ENCODE data around the gene KCNE3.
"Not testable (repeated sequence)": the region's sequence is repeated elsewhere in the genome, so short reads cannot be mapped to it uniquely, and the experiment has no call there.

The KCNE3 gene

DNA sequence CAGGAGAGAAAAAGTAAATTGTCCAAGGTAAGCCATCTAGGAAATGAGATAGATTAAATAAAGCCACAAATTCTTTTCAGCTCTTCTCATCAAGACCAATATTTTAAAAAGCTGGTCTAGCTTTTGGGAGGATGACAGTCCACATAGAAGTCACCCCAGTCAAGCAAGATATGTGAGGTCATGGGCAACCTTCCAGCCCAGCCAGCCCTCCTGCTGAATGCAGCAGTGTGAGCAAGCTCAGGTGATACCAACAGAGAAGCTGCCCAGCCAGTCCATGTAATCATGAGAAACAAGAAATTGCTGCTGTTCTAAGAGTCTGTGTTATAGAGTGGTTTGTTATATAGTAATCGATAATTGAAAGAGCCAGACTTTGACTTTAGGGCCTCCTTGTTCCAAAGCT is 28.7 kb downstream of the KCNE3 start:
- DNase-seq, result no peak

DNA sequence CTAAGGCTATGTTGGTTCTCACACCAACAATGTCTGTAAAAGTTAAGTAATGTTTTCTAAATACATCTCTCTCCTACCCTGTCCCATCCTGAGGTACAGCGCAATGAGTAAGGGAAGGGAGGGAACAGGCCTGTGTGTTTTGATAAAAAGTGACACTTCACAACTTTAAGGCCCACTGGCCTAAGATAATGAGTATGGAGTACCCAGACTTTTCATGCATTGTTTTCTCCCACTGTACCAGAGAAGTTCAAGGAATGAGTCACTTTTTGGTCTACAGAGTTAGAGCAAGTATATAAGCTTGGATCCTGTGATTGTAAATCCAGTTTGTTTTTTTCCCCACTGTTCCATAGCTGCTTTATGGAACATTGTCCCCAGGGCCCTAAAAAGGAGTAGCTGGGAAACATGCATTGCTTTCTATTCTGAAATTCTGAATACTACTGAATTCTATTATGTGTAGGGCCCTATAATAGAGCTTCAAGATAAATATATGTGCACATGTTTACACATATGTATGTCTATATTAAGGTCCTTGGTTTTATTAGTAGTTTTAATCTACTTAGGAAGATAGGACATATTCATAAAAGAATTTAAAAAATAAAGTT is 29.8 kb downstream of the KCNE3 start:
- no peak for DNase-seq

DNA sequence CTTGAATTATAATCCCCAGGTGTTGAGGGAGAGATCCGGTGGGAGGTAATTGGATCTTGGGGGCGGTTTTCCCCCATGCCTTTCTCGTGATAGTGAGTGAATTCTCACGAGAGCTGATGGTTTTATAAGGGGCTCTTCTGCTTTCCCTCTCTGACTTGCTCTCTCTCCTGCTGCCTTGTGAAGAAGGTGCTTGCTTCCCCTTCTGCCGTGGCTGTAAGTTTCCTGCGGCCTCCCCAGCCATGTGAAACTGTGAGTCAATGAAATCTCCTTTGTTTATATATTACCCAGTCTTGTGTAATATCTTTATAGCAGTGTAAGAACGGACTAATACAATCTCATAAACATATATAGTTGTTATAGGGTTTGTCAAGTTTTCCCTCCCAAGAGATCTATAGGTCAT is 32.8 kb downstream of the KCNE3 start:
- no peak for DNase-seq

DNA sequence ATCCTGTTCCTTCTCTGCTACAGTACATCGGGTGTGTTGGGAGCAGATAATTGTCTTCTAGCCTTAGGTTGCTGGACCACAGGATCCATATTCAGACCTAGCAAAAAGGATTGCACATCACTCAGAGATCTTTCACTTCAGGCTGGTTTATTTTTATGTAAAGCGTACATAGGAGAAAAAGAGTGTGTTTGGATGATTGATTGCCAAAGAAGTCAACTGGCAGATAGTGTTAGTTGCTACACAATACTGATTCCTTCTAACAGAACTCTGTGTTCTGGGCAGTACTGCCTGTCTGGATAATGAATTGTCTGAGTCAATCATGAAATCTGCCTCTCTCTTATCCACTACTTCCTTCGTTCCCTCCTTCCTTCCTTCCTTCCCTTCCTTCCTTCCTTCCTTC is 38.1 kb downstream of the KCNE3 start:
- DNase-seq, result no peak

DNA sequence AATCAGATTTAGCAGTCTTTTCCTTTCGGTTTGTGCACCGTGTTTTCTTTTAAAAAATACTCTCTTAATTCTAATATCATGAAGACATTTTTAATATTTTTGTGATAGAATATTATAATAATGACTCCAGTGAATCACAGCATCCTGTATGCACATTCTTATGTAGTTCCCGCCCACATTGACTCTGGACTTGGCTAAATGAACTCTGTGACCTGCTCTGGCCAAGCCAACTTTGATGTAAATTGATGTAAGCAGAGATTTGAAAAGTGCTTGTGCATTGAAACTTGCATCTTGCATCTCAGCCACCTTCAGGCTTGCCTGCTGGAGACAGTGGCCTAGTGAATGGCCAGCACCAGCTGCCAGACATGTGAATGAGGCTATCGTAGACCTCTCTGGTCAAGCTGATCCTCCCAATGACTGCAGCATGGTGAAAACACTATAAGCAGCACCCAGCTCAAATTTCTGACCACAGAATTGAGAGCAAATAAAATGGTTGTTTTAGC is 39.9 kb downstream of the KCNE3 start:
- no peak for DNase-seq

DNA sequence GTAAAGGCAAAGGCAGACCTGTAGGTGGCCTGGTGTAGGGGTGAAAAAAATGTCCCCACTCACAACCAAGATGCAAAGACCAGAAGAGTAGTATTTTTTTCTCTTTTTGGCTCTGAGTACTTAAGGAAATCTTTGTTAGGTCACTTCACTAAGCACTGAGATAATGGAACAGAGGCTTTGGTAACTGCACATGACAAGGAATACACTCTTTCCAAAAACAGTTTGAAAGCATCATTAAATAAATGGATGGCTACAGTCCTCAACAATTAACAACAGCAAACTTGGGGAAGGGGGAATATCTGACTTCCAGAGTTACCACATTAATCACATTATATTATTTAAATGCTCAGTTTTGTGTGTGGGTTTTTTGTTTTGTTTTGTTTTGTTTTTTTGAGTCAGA is 42.2 kb downstream of the KCNE3 start:
- DNase-seq, result no peak

DNA sequence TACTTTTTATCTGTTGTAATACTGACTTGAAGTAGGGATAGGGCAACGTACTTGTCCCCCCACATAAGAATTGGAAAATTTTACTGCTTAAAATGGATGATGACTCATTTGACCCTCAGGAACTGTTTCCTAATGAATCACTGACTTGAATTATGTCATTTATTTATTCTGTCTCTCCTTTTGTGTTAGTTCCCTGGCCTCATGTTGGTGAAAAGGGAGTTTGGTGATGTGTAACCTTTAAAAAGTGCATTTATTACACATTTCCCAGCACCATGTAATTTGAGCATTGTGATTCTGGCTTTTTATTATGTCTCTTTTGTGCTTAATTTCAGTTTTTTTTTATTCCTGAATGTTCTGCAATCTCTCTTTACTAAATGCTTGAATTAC is 48.8 kb downstream of the KCNE3 start:
- DNase-seq, result peak; percentile 95

DNA sequence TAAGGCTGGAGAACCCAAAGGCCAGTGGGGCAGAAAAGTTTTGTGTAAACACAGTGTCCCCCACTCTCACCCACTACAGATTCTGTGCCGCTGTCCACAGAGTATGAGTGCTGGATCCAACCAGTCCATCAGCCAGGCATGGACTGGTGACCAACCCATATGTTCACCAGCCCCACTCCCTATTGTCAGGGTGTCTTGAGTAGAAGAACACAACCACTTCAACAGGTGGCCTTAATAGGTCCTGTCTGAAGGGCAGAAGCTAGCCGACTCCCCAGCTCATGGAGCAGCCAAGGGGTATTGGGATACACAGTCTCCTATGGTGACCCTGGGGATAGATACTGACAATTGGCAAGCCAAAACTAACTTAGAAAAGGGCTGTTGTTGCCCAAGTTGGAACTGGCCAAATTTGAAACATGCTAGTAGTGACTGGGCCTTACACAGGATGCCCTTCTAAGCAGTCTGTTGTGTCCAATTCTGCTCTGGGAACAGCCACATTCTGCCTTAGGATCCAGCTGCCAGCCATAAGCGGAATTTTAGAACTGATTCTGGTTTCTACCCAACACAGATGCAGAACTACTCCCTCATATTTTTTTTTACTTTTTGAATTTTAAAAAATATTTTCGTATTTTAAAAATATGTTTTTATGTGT is 49.4 kb downstream of the KCNE3 start:
- peak; percentile 85 for DNase-seq

DNA sequence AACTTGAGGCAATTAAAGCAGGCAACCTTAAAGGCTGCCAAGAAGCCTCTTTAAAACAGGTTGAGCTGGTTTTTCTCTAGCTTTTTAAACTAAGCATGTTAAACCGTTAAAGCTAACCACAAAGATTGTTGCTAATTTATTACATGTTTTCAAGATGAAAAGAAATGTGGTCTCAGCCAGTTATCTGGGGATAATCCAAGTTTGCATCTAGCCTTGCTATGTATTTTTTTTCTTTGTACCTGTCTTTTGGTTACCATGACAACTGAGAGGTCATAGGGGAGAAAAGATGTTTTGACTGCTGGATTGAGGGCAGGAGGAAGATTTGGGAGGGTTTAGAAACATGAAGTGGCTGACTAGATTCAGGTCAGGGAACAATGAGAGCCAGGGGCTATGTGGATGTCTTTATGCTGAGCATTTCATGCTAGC is 50.0 kb downstream of the KCNE3 start:
- DNase-seq, result peak; percentile 99

DNA sequence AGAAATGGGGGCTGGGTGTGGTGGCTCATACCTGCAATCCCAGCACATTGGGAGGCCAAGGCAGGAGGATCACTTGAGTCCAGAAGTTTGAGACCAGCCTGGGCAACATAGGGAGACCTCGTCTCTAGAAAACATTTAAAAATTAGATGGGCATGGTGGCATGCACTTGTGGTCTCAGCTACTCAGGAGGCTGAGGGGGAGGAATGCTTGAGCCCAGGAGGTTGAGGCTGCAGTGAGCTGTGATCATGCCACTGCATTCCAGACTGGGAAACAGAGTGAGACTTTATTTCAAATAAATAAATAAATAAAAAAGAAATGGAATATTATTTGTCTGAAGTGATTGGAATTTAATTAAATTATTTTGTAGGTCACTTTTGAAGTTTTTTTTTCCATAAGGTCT is 50.4 kb downstream of the KCNE3 start:
- not testable (repeated sequence) for DNase-seq

DNA sequence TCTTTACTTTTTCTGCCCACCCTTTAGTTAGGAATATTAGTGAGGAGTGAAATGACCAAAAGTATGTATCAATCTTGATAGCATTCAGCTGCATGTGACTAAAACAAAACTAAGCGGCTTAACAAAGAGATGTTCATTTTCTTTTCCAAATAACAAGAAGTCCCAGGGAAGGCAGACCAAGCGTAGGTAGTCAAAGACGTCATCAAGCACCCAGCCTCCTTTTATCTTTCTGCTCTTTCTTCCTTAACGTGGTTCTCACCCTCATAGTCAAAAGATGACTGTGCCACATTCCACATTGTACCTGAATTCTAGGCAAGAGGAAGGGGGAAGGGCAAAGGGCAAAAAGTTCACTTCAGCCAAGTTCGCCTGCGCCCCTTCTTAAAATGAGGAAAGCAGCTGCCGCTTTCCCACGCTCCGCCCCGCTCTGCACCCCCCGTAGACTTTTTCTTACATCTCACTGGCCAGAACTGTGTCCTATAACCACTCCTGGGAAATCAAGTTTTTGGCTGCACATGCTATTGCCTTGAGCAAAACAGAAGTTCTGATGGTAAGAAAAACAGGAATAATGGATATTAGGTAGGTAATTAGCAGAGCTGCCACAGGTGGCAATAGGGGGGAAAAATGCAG is 54.5 kb downstream of the KCNE3 start:
- DNase-seq, result no peak

DNA sequence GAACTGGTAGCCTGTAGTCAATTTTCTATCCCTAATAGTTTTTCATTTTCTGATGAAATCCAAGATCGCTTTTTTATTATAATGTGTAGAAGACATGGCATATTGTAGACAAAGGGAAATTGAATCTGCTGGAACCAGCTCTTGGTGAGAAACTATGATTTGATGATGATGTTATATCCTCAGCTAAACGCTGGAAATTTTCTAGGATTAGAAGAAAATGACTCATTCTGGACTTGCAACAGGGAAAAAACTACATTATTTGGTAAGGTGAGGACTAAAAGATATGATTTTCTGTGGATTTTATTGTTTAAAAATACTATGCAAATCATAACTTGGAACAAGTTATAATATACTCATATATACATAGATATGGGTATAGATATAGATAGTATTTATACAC is 55.0 kb downstream of the KCNE3 start:
- DNase-seq, result no peak

DNA sequence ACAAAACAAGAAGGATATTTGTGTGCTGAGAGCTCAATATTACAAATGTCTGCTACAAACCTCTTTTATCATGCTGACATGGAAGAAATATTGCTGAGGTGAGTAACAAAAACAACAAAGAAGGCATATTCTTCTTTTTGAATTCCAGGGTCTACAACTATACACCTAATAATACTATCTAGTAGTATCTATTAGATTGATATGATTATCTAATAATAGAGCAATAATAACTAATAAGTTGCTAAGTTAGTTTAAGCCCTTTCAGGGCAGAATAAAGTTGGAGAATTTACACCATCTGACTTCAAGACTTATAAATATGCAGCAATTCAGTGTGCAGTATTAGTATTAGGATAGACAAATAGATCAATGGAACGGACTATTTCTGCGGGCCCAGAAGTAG is 57.7 kb downstream of the KCNE3 start:
- no peak for DNase-seq
